ENCODE data around the gene SYNDIG1. TPM values are rescaled to one million over a fixed set of nuclear protein-coding genes. Genes with fewer than 3 reads are reported as not detected.

SYNDIG1 gene
- total RNA-seq, 2 experiments from 2014 or later: not detected

- intact Hi-C loops (cut with micrococcal nuclease; ENCODE audit: unreplicated experiment): no loop called here
- Histone ChIP-seq H3K9me2 (ENCODE audit: insufficient read depth, low read length) (no peaks in the 10 kb centered on the region), H3K9me3 (ENCODE audit: low read length) (no peaks in the 10 kb centered on the region), H3K27ac (ENCODE audit: low read depth, low read length, poor library complexity, severe bottlenecking) (no peak overlapping the region), H2AFZ (ENCODE audit: low read length) (no peak overlapping the region), H4K20me1 (ENCODE audit: insufficient read depth, low read length) (no peaks in the 10 kb centered on the region), H3K4me2 (ENCODE audit: low read length) (no peak overlapping the region), H3K79me2 (ENCODE audit: insufficient read depth, low read depth, low read length) (no peaks in the 10 kb centered on the region), H3K36me3 (ENCODE audit: insufficient read depth, low read length) (no peaks in the 10 kb centered on the region), H3K4me3 (ENCODE audit: low read depth, low read length, poor library complexity, severe bottlenecking) (no peak overlapping the region), H3K4me1 (ENCODE audit: insufficient read depth, low read length, poor library complexity, severe bottlenecking) (no peaks in the 10 kb centered on the region)
- BruUV-seq (replicated peaks): no TSS peak
- CTCF ChIA-PET (ENCODE audit: unreplicated experiment): no interaction called here
- TF ChIP-seq CTCF (conservative IDR thresholded peaks at IDR 0.05; ENCODE audit: low read length) (no peak), EZH2phosphoT487 (IDR thresholded peaks at IDR 0.05; ENCODE audit: borderline replicate concordance, low read depth, low read length) (no peak)
- POLR2A ChIA-PET: no interaction called here
- no peak for DNase-seq (ENCODE audit: low spot score)
Measured at GRCh38 chr20:24681634-24682495, 212.4 kb downstream of the SYNDIG1 start.

DNA sequence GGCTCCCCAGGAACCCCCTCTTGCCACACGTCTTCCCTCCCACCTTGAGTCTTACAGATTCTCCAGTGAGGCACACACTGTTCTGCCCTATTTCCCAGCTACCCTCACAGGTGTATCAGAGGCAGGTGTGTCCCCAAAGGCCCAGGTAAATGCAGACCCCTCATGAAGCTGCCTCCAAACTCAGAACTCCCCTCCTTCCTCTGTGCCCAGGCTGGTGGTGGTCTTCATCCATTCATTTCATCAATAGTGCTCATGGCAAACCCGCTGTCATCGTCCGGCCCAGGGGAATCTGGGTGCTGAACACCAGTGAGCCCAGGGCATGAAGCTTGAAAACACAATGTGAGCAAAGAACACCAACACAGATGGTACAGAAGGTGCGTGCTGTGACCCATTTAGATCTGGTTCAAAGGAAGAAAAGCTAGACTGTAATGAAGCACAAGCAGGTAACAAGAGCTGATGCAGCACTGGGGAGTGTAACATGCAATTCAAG, 213.1 kb downstream of the SYNDIG1 start:
- Histone ChIP-seq H3K4me3 (ENCODE audit: low read depth, low read length, poor library complexity, severe bottlenecking) (no peak overlapping the region), H3K9me3 (ENCODE audit: low read length) (no peaks in the 10 kb centered on the region), H3K79me2 (ENCODE audit: insufficient read depth, low read depth, low read length) (no peaks in the 10 kb centered on the region), H3K27ac (ENCODE audit: low read depth, low read length, poor library complexity, severe bottlenecking) (no peak overlapping the region), H4K20me1 (ENCODE audit: insufficient read depth, low read length) (no peaks in the 10 kb centered on the region), H3K9me2 (ENCODE audit: insufficient read depth, low read length) (no peaks in the 10 kb centered on the region), H3K4me1 (ENCODE audit: insufficient read depth, low read length, poor library complexity, severe bottlenecking) (no peaks in the 10 kb centered on the region), H2AFZ (ENCODE audit: low read length) (no peak overlapping the region), H3K36me3 (ENCODE audit: insufficient read depth, low read length) (no peaks in the 10 kb centered on the region), H3K4me2 (ENCODE audit: low read length) (no peak overlapping the region)
- TF ChIP-seq EZH2phosphoT487 (IDR thresholded peaks at IDR 0.05; ENCODE audit: borderline replicate concordance, low read depth, low read length) (no peak), CTCF (conservative IDR thresholded peaks at IDR 0.05; ENCODE audit: low read length) (no peak)
- DNase-seq (ENCODE audit: low spot score): no peak
- intact Hi-C loops (cut with micrococcal nuclease; ENCODE audit: unreplicated experiment): no loop called here
- ChIA-PET POLR2A (no interaction called here), CTCF (ENCODE audit: unreplicated experiment) (no interaction called here)
- BruUV-seq (replicated peaks): no TSS peak

GRCh38 chr20:24683676-24684075, 214.2 kb downstream of the SYNDIG1 start:
- Histone ChIP-seq H3K79me2 (ENCODE audit: insufficient read depth, low read depth, low read length) (no peaks in the 10 kb centered on the region), H4K20me1 (ENCODE audit: insufficient read depth, low read length) (no peaks in the 10 kb centered on the region), H3K4me1 (ENCODE audit: insufficient read depth, low read length, poor library complexity, severe bottlenecking) (no peaks in the 10 kb centered on the region), H3K36me3 (ENCODE audit: insufficient read depth, low read length) (no peaks in the 10 kb centered on the region), H3K27ac (ENCODE audit: low read depth, low read length, poor library complexity, severe bottlenecking) (no peak overlapping the region), H3K4me2 (ENCODE audit: low read length) (no peak overlapping the region), H3K4me3 (ENCODE audit: low read depth, low read length, poor library complexity, severe bottlenecking) (no peak overlapping the region), H3K9me2 (ENCODE audit: insufficient read depth, low read length) (no peaks in the 10 kb centered on the region), H2AFZ (ENCODE audit: low read length) (no peak overlapping the region), H3K9me3 (ENCODE audit: low read length) (0 out of 2 replicates have a peak, but pooled peaks cover 4% of the 10 kb centered on the region)
- ChIA-PET CTCF (ENCODE audit: unreplicated experiment) (no interaction called here), POLR2A (no interaction called here)
- no peak for DNase-seq (ENCODE audit: low spot score)
- BruUV-seq (replicated peaks): no TSS peak
- TF ChIP-seq CTCF (conservative IDR thresholded peaks at IDR 0.05; ENCODE audit: low read length) (no peak), EZH2phosphoT487 (IDR thresholded peaks at IDR 0.05; ENCODE audit: borderline replicate concordance, low read depth, low read length) (no peak)
- intact Hi-C loops (cut with micrococcal nuclease; ENCODE audit: unreplicated experiment): no loop called here
